Adipocyte (in vitro differentiated cells): ENCODE measurements around the gene SAP30BP.

ENCODE experiments used
- DNase-seq: peaks from one replicate; pipeline ENCODE4 v3.0.0-alpha.2; 2015; ENCODE audit warnings: low read depth
- H3K27me3 ChIP-seq: replicated peaks from 2 replicates; pipeline ENCODE4 v1.7.0; 2013; ENCODE audit warnings: mild to moderate bottlenecking, low read length, moderate library complexity; ENCODE audit not compliant: control insufficient read depth, insufficient read depth
- H3K36me3 ChIP-seq: 2 replicates; pipeline ENCODE4 v1.7.0; 2013; ENCODE audit warnings: low read length, mild to moderate bottlenecking, moderate library complexity; ENCODE audit not compliant: control insufficient read depth, insufficient read depth, severe bottlenecking
- H3K4me1 ChIP-seq: 2 replicates; pipeline ENCODE4 v1.7.0; 2013; ENCODE audit warnings: mild to moderate bottlenecking, low read length, moderate library complexity; ENCODE audit not compliant: control insufficient read depth, insufficient read depth
- H3K4me3 ChIP-seq: 2 replicates; pipeline ENCODE4 v1.7.0; 2013; ENCODE audit warnings: mild to moderate bottlenecking, low read length, moderate library complexity
- H3K9ac ChIP-seq: 2 replicates; pipeline ENCODE4 v1.7.0; 2013; ENCODE audit warnings: mild to moderate bottlenecking, low read length, moderate library complexity
- H3K9me3 ChIP-seq: 2 replicates; pipeline ENCODE4 v1.7.0; 2013; ENCODE audit warnings: mild to moderate bottlenecking, low read length, moderate library complexity; ENCODE audit not compliant: control insufficient read depth

Gene SAP30BP

DNA sequence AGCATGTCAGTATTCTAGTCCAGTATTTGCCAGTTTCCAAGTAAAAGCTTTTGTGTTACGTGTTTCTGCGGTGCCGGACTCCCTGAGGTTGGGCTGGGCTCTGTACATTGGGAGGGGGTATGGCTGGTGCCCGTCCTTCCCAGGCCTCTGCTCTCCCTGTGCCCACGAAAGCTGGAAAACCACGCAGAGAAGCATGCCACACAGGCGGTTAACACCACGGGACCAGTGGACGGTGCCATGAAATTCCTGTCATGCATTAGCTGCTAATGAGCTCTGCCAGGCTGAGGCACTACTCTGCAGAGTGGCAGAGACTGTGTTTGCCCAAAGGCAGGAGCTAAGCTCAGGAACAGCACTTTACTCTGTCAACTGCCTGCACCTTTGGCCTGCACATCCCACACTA, 25.8 kb upstream of the SAP30BP start:
- Histone ChIP-seq H3K27me3 (no peaks in the 10 kb centered on the region), H3K9ac (no peak overlapping the region), H3K4me3 (no peak overlapping the region), H3K36me3 (peaks cover 4% of the 10 kb centered on the region), H3K4me1 (no peaks in the 10 kb centered on the region), H3K9me3 (no peaks in the 10 kb centered on the region)
- DNase-seq, result no peak

DNA sequence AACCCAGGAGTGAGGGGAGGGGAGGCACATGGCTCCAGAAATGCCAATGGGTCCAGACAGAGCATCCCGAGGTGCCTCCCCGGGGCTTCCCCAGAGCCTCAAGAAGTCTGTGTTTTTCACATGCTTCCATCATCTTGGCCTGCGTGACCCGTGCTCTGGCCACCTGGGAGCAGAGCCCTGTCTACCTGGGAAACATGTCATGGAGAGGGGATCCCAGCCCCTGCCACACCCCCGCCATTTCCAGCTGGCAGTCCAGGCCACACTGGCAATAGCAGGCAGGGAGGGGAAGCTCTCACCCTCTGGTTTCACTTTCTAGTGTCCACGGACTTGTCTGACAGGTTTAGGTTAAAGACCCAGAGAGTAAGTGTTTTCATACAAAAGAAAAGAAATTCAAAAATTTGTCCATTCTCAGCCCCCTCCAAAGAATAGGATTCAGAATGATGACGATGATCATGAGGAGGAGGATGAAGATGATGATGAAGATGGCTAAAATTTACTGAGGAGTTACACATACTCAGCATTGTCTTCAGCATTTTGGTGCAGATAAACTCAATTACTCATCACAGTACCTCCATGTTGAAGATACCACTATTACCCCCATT, 24.9 kb upstream of the SAP30BP start:
- H3K9ac ChIP-seq, result no peak overlapping the region
- H3K4me3 ChIP-seq, result no peak overlapping the region
- DNase-seq, result no peak
- no peaks in the 10 kb centered on the region for H3K4me1 ChIP-seq
- H3K9me3 ChIP-seq, result no peaks in the 10 kb centered on the region
- peaks cover 4% of the 10 kb centered on the region for H3K36me3 ChIP-seq
- no peaks in the 10 kb centered on the region for H3K27me3 ChIP-seq

DNA sequence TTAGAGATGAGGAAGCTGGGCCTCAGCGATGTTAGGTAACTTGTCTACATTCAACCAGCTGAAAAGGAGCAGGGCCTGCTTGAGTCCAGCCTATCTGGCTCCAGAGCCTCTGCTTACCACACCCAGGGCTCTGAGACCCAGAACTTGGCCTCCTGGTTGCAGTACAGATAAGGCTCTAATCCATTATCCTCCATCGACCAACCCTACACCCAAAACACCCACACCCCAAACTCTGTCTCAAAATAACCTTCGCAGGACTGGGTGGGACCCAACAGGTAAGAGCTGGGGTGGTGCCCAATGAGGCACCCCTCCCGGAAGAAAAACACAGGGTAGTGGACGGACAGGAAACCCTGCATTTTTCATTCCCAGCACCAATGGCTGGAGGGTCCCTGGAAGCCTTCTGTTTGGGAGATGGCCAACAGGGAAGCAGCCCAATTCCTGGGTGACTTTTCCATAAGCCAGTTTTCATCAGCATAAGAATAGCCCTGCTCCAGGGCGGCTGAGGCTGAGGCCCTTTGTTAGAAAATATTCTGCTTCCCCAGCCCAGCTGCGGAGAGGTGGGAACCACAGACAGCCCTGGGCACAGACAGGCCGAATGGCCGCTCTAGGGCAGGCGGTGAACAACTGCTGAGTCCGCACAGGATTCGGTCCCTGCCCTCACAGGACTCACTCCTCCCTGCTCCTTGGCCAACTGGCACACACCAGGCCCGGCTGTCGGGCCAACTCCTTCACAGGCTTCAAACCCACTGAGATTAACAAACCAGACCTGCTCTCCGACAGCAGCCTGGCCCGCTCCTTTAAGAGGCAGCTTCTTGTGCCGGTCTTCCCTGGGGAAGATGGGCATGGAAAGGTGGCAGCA, 24.1 kb upstream of the SAP30BP start:
- no peaks in the 10 kb centered on the region for H3K4me1 ChIP-seq
- peaks cover 5% of the 10 kb centered on the region for H3K36me3 ChIP-seq
- H3K9ac ChIP-seq, result no peak overlapping the region
- H3K4me3 ChIP-seq, result no peak overlapping the region
- H3K9me3 ChIP-seq, result no peaks in the 10 kb centered on the region
- H3K27me3 ChIP-seq, result no peaks in the 10 kb centered on the region
- DNase-seq, result no peak

DNA sequence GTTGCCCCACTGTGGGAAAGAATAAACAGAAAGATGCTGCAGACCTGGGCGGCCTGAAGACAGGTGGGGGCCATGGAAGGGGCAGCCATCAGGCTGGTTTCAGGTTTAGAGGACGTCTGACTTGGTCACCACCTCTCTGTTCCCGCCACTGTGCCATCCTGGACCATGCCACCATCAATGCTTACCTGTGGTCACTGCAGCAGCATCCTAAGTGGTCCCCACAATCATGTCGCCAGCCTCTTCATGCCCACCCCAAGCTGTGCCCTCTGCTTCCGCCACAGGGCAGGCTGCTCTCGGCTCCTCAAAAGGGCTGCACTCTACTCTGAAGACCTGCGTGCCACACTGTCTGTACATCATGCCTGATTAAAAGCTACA, 23.5 kb upstream of the SAP30BP start:
- Histone ChIP-seq H3K4me3 (no peak overlapping the region), H3K9ac (no peak overlapping the region), H3K27me3 (no peaks in the 10 kb centered on the region), H3K36me3 (peaks cover 7% of the 10 kb centered on the region), H3K9me3 (no peaks in the 10 kb centered on the region), H3K4me1 (no peaks in the 10 kb centered on the region)
- no peak for DNase-seq

DNA sequence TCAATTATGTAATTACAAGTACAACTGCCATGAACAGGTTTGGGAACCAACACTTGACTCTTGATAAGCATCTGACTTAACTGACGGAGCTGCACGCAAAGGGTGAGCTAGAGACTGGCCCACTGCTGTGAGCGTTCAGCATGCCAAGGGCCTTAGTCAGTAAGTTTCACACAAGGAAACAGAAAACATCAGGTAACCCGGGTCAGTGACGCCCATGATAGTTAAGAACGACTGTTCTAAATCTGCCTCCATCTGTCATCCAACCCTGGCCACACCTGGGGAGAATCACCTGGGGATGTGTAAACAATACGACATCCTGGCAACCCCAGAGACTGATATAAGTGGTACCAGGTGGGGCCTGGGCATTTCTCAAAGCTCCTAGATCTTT, 21.6 kb upstream of the SAP30BP start:
- DNase-seq, result no peak
- Histone ChIP-seq H3K9me3 (no peaks in the 10 kb centered on the region), H3K4me1 (no peaks in the 10 kb centered on the region), H3K36me3 (peaks cover 15% of the 10 kb centered on the region), H3K27me3 (no peaks in the 10 kb centered on the region), H3K9ac (no peak overlapping the region), H3K4me3 (no peak overlapping the region)

DNA sequence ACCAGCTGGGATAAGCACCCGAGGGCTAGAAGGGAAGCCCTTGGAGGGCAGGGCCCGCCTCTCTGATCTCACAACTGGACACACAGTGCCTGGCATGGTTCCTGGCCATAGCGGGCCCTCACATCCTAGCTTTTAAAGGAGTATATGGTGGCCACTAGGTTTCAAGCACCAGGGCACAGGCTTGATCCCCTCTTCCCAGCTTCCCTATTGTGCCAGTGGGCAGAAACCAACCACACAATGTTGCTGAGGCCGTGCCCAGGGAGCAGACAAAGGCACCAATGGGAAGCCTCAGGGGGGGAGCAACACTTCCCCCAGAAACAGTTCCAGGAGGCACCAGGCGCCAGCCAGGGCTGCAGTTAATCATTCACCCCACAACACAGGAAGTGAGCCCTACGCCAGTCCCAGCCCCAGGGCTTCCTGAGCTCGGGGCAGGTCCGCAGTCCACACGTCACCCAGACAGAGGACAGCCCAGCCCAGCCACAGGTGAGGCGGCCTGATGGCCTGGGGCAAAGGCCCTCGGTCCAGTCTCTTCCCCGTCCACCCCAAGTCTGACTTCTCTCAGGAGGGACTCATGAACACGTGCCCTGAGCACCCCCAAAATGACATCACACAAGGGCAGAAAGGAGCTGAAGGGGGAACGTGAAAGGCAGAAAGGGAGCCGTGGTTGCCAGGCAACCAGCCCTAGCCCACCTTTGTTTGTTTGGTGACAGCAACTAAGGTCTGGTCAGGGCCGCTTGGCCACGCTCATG, 21.1 kb upstream of the SAP30BP start:
- no peaks in the 10 kb centered on the region for H3K4me1 ChIP-seq
- H3K9ac ChIP-seq, result no peak overlapping the region
- no peak overlapping the region for H3K4me3 ChIP-seq
- H3K9me3 ChIP-seq, result no peaks in the 10 kb centered on the region
- no peak for DNase-seq
- peaks cover 18% of the 10 kb centered on the region for H3K36me3 ChIP-seq
- no peaks in the 10 kb centered on the region for H3K27me3 ChIP-seq

DNA sequence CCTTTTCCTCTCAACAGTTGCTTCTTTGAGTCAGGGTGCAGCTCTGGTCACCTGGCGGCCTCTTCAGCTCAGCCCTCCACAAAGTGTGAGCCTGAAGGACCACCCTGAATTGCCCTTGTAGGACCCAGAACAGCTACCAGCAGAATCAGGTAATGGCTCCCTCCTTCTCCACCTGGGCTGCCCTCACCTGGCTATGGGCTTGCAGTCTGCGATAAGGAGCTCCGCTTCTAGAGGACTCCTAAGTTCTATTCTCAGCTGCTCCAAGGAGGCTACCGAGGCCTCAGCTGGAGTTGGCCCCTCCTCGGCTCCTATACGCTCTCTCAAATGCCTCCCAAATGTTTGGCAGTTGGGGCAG, 20.5 kb upstream of the SAP30BP start:
- Histone ChIP-seq H3K27me3 (no peaks in the 10 kb centered on the region), H3K9ac (no peak overlapping the region), H3K4me3 (no peak overlapping the region), H3K36me3 (peaks cover 21% of the 10 kb centered on the region), H3K4me1 (no peaks in the 10 kb centered on the region), H3K9me3 (no peaks in the 10 kb centered on the region)
- no peak for DNase-seq

DNA sequence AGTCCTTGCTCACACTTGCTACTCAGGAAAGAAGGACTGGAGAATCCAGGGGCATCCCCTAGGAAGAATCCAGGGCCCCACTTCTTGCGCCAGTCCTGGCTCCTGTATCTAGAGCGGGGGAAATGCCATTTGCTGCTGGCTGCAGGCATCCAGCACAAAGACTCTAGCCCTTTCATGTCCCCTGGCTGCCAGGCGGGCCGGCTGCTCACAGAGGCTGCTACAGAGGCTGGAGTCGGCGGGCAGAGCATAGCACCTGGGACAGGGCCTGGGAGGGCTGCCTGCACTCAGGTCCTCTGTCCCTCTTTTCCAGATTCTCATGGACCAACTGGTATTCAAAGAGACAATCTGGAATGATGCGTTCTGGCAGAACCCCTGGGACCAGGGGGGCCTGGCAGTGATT, 20.1 kb upstream of the SAP30BP start:
- peaks cover 24% of the 10 kb centered on the region for H3K36me3 ChIP-seq
- H3K9ac ChIP-seq, result no peak overlapping the region
- no peaks in the 10 kb centered on the region for H3K27me3 ChIP-seq
- H3K4me3 ChIP-seq, result no peak overlapping the region
- H3K4me1 ChIP-seq, result no peaks in the 10 kb centered on the region
- no peak for DNase-seq
- H3K9me3 ChIP-seq, result no peaks in the 10 kb centered on the region

DNA sequence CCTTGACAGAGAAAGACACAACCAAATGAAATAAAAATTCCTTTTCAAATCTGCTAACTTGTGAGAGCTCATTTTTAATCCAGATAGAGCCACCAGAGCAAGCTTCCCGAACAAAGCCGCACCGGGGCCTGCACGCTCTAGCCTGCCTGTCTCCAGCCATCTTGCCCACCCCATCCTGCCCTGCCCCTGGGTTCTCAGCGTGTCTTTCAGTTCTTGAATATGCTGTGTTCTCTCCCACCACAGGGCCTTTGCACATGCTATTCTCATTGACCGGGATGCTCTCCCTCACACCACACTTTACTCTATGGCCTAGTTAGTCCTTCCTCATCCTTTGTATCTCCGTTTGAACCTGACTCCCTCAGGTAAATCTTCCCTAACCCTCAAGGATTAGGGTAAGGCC, 19.2 kb upstream of the SAP30BP start:
- Histone ChIP-seq H3K4me3 (no peak overlapping the region), H3K27me3 (no peaks in the 10 kb centered on the region), H3K9ac (no peak overlapping the region), H3K36me3 (peaks cover 29% of the 10 kb centered on the region), H3K9me3 (no peaks in the 10 kb centered on the region), H3K4me1 (no peaks in the 10 kb centered on the region)
- DNase-seq, result no peak

DNA sequence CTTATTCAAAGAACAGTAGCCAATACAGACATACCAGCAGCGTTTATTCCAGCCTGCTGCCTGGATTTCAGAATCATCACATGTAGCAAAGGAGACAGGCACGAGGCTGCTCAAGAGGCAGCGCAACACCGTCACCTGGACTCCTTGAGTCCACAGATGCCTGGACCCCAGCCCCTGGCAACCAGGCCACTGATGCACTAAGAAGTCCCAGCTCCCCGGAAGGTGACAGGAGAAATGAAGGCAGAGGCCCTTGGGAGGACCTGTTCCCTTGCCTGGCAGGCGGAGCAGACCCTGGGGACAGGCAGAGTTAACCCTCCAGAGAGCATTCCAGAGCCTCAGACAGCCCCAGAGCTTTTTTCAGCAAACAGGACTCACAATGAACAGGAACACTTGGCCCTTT, 17.5 kb upstream of the SAP30BP start:
- no peak overlapping the region for H3K4me3 ChIP-seq
- H3K4me1 ChIP-seq, result no peaks in the 10 kb centered on the region
- H3K27me3 ChIP-seq, result no peaks in the 10 kb centered on the region
- H3K9ac ChIP-seq, result no peak overlapping the region
- no peak for DNase-seq
- H3K36me3 ChIP-seq, result peaks cover 29% of the 10 kb centered on the region
- no peaks in the 10 kb centered on the region for H3K9me3 ChIP-seq

DNA sequence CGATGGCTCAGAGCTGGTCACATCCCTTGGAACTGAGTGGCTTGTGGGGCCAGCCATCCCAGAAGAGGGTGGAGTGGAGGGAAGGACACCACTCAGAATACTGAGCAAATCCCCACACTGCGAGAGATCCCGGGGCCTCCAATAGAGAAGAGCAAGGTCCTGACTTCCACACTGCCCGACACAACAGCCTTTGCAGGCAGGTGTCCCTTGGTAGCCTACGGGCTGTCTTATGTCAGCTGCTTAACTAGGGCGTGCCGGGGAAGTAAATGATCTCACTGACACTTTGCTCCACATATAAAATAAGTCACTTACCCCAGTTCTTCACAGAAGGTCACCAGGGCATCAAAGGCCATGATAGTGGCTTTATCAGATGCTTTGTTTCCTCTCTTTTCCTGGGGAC, 16.3 kb upstream of the SAP30BP start:
- H3K4me1 ChIP-seq, result no peaks in the 10 kb centered on the region
- no peak overlapping the region for H3K4me3 ChIP-seq
- H3K9me3 ChIP-seq, result no peaks in the 10 kb centered on the region
- no peaks in the 10 kb centered on the region for H3K27me3 ChIP-seq
- H3K9ac ChIP-seq, result no peak overlapping the region
- no peak for DNase-seq
- H3K36me3 ChIP-seq, result peaks cover 29% of the 10 kb centered on the region
